ENCODE data around the gene NARS2.

Gene NARS2

GRCh38 chr11:78576549-78577097, 2.0 kb upstream of the NARS2 start:
- no peak for TF ChIP-seq EZH2phosphoT487 (conservative IDR thresholded peaks at IDR 0.05; ENCODE audit: low read length)
- TF ChIP-seq CTCF (IDR thresholded peaks at IDR 0.05; ENCODE audit: insufficient read depth, low read length, poor library complexity, severe bottlenecking): no peak

GRCh38 chr11:78575478-78575877, 814 bp upstream of the NARS2 start:
- no peaks in the 10 kb centered on the region for H3K27me3 ChIP-seq (ENCODE audit: low read length)
- no peaks in the 10 kb centered on the region for H3K9me3 ChIP-seq (ENCODE audit: insufficient read depth, low read length)
- no peaks in the 10 kb centered on the region for H3K9me2 ChIP-seq (replicated peaks; ENCODE audit: insufficient read depth, low read length)
- TF ChIP-seq EZH2phosphoT487 (conservative IDR thresholded peaks at IDR 0.05; ENCODE audit: low read length) (no peak), CTCF (IDR thresholded peaks at IDR 0.05; ENCODE audit: insufficient read depth, low read length, poor library complexity, severe bottlenecking) (no peak)
- peak overlapping the region; percentile 79 for H2AFZ ChIP-seq (ENCODE audit: low read depth, low read length, severe bottlenecking)
- no peaks in the 10 kb centered on the region for H4K20me1 ChIP-seq (ENCODE audit: low read depth, low read length)
- 0 out of 2 replicates have a peak, but pooled peaks cover 4% of the 10 kb centered on the region for H3F3A ChIP-seq (ENCODE audit: insufficient read depth)
- H3K4me2 ChIP-seq (ENCODE audit: low read depth, low read length, poor library complexity, severe bottlenecking): peak overlapping the region; percentile 83
- H3K9ac ChIP-seq (ENCODE audit: low read length): peak overlapping the region; percentile 89
- H3K79me2 ChIP-seq (ENCODE audit: insufficient read depth, low read length): peaks cover 23% of the 10 kb centered on the region
- 0 out of 2 replicates have a peak, but pooled peaks cover 4% of the 10 kb centered on the region for H3K36me3 ChIP-seq (ENCODE audit: low read length)
- H3K27ac ChIP-seq (ENCODE audit: low read depth, low read length): no peak overlapping the region
- H3K4me3 ChIP-seq (ENCODE audit: insufficient read depth, low read length, poor library complexity, severe bottlenecking): peak overlapping the region; percentile 74

More at GRCh38 chr11:78576549-78577097, 2.0 kb upstream of the NARS2 start:
- no peak overlapping the region for H2AFZ ChIP-seq (ENCODE audit: low read depth, low read length, severe bottlenecking)
- peaks cover 23% of the 10 kb centered on the region for H3K79me2 ChIP-seq (ENCODE audit: insufficient read depth, low read length)
- no peaks in the 10 kb centered on the region for H4K20me1 ChIP-seq (ENCODE audit: low read depth, low read length)
- no peak overlapping the region for H3K9ac ChIP-seq (ENCODE audit: low read length)
- 0 out of 2 replicates have a peak, but pooled peaks cover 4% of the 10 kb centered on the region for H3F3A ChIP-seq (ENCODE audit: insufficient read depth)
- no peak overlapping the region for H3K4me2 ChIP-seq (ENCODE audit: low read depth, low read length, poor library complexity, severe bottlenecking)
- no peaks in the 10 kb centered on the region for H3K9me2 ChIP-seq (replicated peaks; ENCODE audit: insufficient read depth, low read length)
- no peak overlapping the region for H3K27ac ChIP-seq (ENCODE audit: low read depth, low read length)
- no peaks in the 10 kb centered on the region for H3K27me3 ChIP-seq (ENCODE audit: low read length)
- H3K9me3 ChIP-seq (ENCODE audit: insufficient read depth, low read length): no peaks in the 10 kb centered on the region
- no peak overlapping the region for H3K4me3 ChIP-seq (ENCODE audit: insufficient read depth, low read length, poor library complexity, severe bottlenecking)
- H3K36me3 ChIP-seq (ENCODE audit: low read length): no peaks in the 10 kb centered on the region

GRCh38 chr11:78573681-78574080, 983 bp downstream of the NARS2 start:
- TF ChIP-seq EZH2phosphoT487 (conservative IDR thresholded peaks at IDR 0.05; ENCODE audit: low read length) (no peak), CTCF (IDR thresholded peaks at IDR 0.05; ENCODE audit: insufficient read depth, low read length, poor library complexity, severe bottlenecking) (no peak)
- peak overlapping the region; percentile 79 for H2AFZ ChIP-seq (ENCODE audit: low read depth, low read length, severe bottlenecking)

More at GRCh38 chr11:78573681-78574080, 983 bp downstream of the NARS2 start:
- Histone ChIP-seq H3K9ac (ENCODE audit: low read length) (peak overlapping the region; percentile 89), H3K9me3 (ENCODE audit: insufficient read depth, low read length) (no peaks in the 10 kb centered on the region), H4K20me1 (ENCODE audit: low read depth, low read length) (no peaks in the 10 kb centered on the region), H3K9me2 (replicated peaks; ENCODE audit: insufficient read depth, low read length) (no peaks in the 10 kb centered on the region), H3K4me3 (ENCODE audit: insufficient read depth, low read length, poor library complexity, severe bottlenecking) (peak overlapping the region; percentile 74), H3F3A (ENCODE audit: insufficient read depth) (0 out of 2 replicates have a peak, but pooled peaks cover 4% of the 10 kb centered on the region), H3K36me3 (ENCODE audit: low read length) (peaks cover 7% of the 10 kb centered on the region; the same call in 1 of the 2 replicates), H3K79me2 (ENCODE audit: insufficient read depth, low read length) (peaks cover 23% of the 10 kb centered on the region), H3K4me2 (ENCODE audit: low read depth, low read length, poor library complexity, severe bottlenecking) (peak overlapping the region; percentile 83), H3K27me3 (ENCODE audit: low read length) (no peaks in the 10 kb centered on the region), H3K27ac (ENCODE audit: low read depth, low read length) (no peak overlapping the region)

Measured in SU-DHL-6 (cell line).